ENCODE measurements around the gene KIFC1. TPM values are rescaled to one million over a fixed set of nuclear protein-coding genes. Genes with fewer than 3 reads are reported as not detected.
A peak's percentile ranks its signal among the peaks of the same experiment; 100 is the strongest.

KIFC1 gene
- total RNA-seq, 1 donor from 2014 or later, result 93.9 TPM

DNA sequence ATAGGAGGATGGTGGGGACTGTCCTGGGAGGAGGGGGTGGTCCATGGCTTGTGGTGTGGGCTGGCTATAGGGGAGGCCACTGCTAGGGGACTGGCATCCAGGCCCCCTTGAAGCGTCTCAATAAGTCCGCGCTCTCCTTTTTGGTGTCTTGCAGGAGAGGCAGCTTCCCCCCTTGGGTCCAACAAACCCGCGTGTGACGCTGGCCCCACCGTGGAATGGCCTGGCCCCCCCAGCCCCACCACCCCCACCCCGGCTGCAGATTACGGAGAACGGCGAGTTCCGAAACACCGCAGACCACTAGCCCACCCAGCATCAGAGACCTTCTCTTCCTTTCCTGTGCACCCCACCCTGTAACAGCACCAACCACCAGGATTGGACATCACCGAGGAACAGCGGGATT is 60.0 kb downstream of the KIFC1 start:
- Mint-ChIP-seq H3K27ac (no peak overlapping the region), H3K27me3 (ENCODE audit: insufficient read depth, low read depth) (peaks cover 12% of the 10 kb centered on the region), H3K4me1 (peaks cover 30% of the 10 kb centered on the region), H3K36me3 (peaks cover 36% of the 10 kb centered on the region), H3K4me3 (no peak overlapping the region), H3K9me3 (no peaks in the 10 kb centered on the region)
- TF ChIP-seq EZH2 (IDR thresholded peaks at IDR 0.05) (no peak), EZH2phosphoT487 (IDR thresholded peaks at IDR 0.05) (no peak)
- TF ChIP-seq, protein P1, sequence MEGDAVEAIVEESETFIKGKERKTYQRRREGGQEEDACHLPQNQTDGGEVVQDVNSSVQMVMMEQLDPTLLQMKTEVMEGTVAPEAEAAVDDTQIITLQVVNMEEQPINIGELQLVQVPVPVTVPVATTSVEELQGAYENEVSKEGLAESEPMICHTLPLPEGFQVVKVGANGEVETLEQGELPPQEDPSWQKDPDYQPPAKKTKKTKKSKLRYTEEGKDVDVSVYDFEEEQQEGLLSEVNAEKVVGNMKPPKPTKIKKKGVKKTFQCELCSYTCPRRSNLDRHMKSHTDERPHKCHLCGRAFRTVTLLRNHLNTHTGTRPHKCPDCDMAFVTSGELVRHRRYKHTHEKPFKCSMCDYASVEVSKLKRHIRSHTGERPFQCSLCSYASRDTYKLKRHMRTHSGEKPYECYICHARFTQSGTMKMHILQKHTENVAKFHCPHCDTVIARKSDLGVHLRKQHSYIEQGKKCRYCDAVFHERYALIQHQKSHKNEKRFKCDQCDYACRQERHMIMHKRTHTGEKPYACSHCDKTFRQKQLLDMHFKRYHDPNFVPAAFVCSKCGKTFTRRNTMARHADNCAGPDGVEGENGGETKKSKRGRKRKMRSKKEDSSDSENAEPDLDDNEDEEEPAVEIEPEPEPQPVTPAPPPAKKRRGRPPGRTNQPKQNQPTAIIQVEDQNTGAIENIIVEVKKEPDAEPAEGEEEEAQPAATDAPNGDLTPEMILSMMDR (IDR thresholded peaks at IDR 0.05), result no peak
- peaks cover 21% of the 10 kb centered on the region for H3K79me2 ChIP-seq (ENCODE audit: low read depth)
- H4K20me1 ChIP-seq (ENCODE audit: low read depth), result peaks cover 17% of the 10 kb centered on the region
- H2AFZ ChIP-seq (replicated peaks), result no peak overlapping the region
- H3F3A ChIP-seq (ENCODE audit: low read depth), result peaks cover 39% of the 10 kb centered on the region
- H3K9me3 ChIP-seq (ENCODE audit: low read depth), result no peaks in the 10 kb centered on the region
- no peak overlapping the region for H3K4me3 ChIP-seq
- H3K27ac ChIP-seq, result no peak overlapping the region
- H3K36me3 ChIP-seq, result no peaks in the 10 kb centered on the region
- DNase-seq (ENCODE audit: low spot score), result no peak
- no peaks in the 10 kb centered on the region for H3K27me3 ChIP-seq
- no peaks in the 10 kb centered on the region for H3K4me1 ChIP-seq
- H3K9ac ChIP-seq, result no peak overlapping the region
- no peak overlapping the region for H3K4me2 ChIP-seq

DNA sequence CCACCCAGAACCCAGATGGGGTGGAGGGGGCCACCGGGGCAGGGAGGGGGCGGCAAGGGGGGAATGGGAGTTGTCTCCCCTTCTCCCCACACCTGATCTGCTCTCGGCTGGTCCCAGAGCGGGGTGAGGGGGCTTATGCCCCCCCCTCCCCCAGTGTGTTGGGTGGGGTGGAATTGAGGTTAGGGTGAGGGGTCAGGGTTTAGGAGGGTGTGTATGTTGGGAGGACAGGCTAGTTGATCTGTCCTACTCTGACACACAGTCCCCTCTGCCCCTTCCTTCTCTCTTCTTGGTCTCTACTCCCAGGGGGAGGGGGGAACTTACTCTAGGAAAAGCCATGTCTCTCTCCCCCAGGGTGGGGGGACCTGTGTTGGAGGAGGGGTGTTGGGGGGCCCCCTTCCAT is 60.9 kb downstream of the KIFC1 start:
- Mint-ChIP-seq H3K9me3 (no peaks in the 10 kb centered on the region), H3K4me1 (peaks cover 30% of the 10 kb centered on the region), H3K27me3 (ENCODE audit: insufficient read depth, low read depth) (peaks cover 9% of the 10 kb centered on the region), H3K36me3 (peaks cover 38% of the 10 kb centered on the region), H3K4me3 (no peak overlapping the region), H3K27ac (no peak overlapping the region)
- Histone ChIP-seq H3F3A (ENCODE audit: low read depth) (peaks cover 39% of the 10 kb centered on the region), H3K9ac (no peak overlapping the region), H3K79me2 (ENCODE audit: low read depth) (peaks cover 22% of the 10 kb centered on the region), H3K9me3 (ENCODE audit: low read depth) (no peaks in the 10 kb centered on the region), H3K27ac (peak overlapping the region; percentile 3), H3K4me3 (no peak overlapping the region), H3K4me2 (no peak overlapping the region), H2AFZ (replicated peaks) (no peak overlapping the region), H3K27me3 (no peaks in the 10 kb centered on the region), H3K4me1 (no peaks in the 10 kb centered on the region), H4K20me1 (ENCODE audit: low read depth) (peaks cover 17% of the 10 kb centered on the region), H3K36me3 (no peaks in the 10 kb centered on the region)
- no peak for DNase-seq (ENCODE audit: low spot score)
- TF ChIP-seq EZH2 (IDR thresholded peaks at IDR 0.05), result no peak
- TF ChIP-seq, protein P1 (IDR thresholded peaks at IDR 0.05), result no peak
- no peak for TF ChIP-seq EZH2phosphoT487 (IDR thresholded peaks at IDR 0.05)

DNA sequence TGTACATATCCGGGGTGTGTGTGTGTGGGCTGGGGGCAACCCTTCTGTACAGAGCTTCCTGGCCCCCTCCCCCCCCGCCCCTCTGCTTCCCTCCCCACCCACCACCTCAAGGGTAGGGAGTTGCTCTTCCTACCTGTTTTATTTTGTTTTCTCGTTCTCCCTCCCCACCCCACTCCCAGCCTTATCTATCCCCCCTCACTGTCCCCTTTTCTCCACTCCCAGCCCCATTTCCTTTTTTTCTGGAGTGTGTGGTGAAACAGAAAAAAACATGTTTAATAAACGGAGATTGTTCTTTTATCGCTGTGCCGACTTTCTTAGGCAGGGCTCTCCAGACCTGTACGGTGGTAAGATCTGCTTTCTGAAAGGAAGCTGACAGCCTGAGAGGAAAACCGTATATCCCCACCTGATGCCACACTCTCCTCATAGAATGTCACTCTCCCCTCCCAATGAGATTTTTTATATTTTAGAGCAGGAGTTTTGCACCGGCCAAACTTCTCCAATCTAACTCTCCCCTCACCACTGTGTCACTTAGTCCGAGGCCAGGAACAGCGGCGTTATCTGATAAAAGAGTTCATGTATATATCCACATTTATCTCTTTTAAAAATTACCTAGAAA is 61.9 kb downstream of the KIFC1 start:
- no peak overlapping the region for H3K27ac ChIP-seq
- H3K9me3 Mint-ChIP-seq, result no peaks in the 10 kb centered on the region
- DNase-seq (ENCODE audit: low spot score), result no peak

More for the DNA sequence above, 61.9 kb downstream of the KIFC1 start:
- TF ChIP-seq EZH2phosphoT487 (IDR thresholded peaks at IDR 0.05), result no peak
- TF ChIP-seq EZH2 (IDR thresholded peaks at IDR 0.05), result no peak
- TF ChIP-seq, protein P1 (IDR thresholded peaks at IDR 0.05), result no peak
- Histone ChIP-seq H3K27me3 (no peaks in the 10 kb centered on the region), H3K36me3 (no peaks in the 10 kb centered on the region), H3K9me3 (ENCODE audit: low read depth) (no peaks in the 10 kb centered on the region), H3K4me1 (no peaks in the 10 kb centered on the region), H3F3A (ENCODE audit: low read depth) (peaks cover 39% of the 10 kb centered on the region), H4K20me1 (ENCODE audit: low read depth) (peaks cover 17% of the 10 kb centered on the region), H3K4me3 (peak overlapping the region; percentile 70), H3K79me2 (ENCODE audit: low read depth) (peaks cover 22% of the 10 kb centered on the region), H2AFZ (replicated peaks) (no peak overlapping the region), H3K9ac (peak overlapping the region; percentile 47), H3K4me2 (peak overlapping the region; percentile 100)
- Mint-ChIP-seq H3K4me1 (peaks cover 30% of the 10 kb centered on the region), H3K36me3 (peaks cover 30% of the 10 kb centered on the region), H3K27ac (peak overlapping the region; percentile 94), H3K4me3 (peak overlapping the region; percentile 96), H3K27me3 (ENCODE audit: insufficient read depth, low read depth) (peaks cover 8% of the 10 kb centered on the region)
